T1000 (cell line): ENCODE data around the gene NAT8L.

Source experiments
- DNase-seq: peaks from one replicate; lab custom pipeline; 2025; ENCODE audit warnings: mixed read lengths; lab: John Stamatoyannopoulos, UW

The NAT8L gene

DNA sequence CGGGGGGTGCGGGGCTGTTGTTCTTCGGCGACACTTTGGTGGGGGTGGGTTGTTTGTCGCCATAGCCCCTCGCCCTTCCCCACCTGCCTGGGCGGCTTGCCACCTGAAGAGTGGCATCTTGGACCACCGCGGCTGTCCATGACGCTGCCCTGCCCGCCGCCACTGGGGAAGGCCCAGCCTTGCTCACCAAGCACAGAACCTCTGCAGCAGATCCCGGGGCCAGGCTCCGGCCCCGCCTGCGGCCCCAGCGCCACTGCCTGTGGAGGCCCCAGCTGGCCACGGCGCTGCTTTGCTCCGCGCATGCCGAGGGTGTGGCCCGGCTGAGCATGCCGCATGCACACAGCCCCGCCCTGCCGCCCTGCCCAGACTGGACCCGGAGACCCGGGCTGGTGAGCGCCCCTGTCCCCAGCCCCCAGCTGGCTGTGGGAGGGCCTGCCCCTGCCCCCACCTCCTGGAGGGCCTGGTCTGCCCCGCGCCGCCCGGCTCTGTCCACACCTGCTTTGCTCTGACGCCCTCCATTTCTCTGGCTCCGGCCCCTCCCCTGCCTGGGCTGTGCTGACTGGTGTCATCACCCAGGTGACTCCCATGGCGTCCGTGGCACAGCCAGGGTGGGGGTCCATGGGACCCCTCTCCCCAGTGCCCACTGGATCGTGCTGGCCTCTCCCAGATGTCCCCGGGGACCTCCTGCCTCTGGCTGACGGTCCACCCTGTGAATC is 5.3 kb downstream of the NAT8L start:
- no peak for DNase-seq

- no peak for DNase-seq
These were observed 6.2 kb downstream of the NAT8L start for GRCh38 chr4:2065106-2065930.

DNA sequence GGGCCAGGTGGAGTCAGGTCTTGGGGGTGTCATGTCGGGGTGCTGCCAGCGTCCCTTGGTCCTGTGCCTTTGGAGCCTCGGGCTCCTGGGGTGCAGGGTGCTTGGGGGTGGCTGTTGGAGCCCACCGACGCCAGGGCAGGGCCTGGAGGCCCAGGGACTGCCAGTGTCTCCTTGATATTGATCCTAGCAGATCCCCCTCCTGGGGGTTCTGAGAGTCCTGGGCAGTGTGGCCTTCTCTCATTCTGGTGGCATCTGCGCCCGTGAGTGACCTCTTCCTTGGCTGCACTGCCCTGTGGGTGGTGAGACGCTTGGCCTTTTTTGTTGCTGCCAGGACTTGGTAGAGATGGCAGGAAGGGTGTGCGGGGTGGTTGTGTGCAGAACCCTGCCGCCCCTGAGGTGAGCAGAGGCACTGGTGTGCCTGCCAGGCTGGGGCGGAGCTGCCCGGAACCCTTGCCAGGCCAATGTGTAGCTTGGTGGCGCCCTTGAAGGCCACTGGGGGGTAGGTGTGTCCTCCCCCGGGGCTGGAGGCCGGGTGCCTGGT is 7.0 kb downstream of the NAT8L start:
- no peak for DNase-seq

DNA sequence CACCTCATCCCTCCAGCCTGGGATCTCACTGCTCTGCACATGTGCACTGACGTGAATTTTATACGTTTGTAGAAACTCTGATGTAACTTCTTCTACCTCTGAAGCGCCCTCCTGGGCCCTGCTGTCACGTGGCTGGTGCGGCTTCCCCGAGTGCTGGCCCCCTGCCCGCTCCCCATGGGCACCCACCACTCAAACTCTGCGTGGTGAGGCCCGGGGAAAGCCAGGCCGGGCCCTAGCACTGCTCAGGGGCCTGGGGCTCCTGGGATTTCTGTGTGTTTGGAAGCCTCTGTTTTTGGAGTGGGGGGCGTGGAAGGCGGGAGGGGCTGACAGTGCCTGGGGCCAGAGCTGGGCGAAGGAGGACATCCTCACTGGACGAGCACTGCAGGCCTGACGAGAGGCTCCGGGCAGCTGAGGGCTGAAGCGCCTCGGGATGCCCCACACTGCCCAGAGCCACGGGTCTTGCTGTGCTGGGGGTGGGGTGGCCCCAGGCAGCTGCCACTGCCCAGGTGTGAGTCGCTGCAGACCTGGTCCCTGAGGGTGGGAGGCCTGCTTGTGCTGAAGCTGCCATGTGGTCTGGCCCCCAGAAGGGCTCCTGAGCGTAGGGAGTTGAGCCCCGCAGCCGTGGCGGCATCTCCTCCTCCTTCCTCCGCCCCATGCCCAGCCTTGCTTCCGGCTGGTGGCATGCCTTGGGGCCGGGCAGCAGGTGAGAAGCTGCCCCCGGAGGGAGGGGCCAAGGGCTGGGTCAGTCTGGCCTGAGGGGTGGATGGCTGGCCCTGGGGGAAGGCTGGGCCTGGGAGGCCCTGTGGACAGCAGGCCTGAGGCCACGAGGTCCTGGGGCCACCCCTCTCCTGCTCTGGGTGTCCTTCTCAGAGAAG is 7.7 kb downstream of the NAT8L start:
- DNase-seq, result no peak

GRCh38 chr4:2067446-2068197 is 8.5 kb downstream of the NAT8L start:
- DNase-seq, result no peak

GRCh38 chr4:2068198-2068470 is 9.0 kb downstream of the NAT8L start:
- DNase-seq, result no peak

DNA sequence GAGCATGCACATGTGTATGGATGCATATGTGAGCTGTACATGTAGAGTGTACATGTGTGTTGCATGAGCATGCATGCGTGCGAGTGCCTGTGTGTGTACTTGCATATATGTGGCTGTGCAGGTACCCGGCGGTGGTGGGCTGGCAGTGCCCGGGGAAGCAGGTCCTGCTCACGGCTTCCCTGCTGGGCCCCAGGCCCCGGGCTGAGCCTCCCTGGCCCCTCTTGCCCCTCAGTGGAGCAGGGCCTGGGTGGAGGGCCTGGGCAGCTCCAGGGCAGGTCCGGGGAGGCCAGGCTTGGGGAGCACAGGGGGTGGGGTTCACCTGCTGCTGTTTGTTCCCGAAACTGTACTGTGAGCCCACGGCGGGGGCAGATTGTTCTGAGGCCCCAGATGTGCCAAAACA is 9.4 kb downstream of the NAT8L start:
- no peak for DNase-seq

- no peak for DNase-seq
These were observed 10.2 kb downstream of the NAT8L start for GRCh38 chr4:2069161-2069971.

DNA sequence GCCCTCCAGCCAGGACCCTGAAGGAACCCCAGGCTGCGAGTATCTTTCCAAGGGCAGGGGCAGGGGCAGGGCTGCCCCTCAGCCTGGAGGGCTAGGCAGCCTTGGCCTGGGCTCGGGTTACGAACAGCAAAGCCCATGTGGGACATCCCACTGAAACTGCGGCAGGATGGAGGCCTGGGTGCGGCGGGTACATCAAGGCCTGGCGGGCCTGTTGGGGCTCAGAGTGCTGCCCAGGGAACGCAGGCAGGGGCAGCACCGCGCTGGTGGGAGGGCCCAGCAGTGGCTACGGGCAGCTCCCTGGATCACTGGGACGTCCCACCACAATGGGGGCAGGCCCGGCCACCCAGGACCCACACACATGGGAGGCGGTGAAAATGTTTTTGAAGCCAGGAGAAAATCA is 10.9 kb downstream of the NAT8L start:
- DNase-seq, result no peak

DNA sequence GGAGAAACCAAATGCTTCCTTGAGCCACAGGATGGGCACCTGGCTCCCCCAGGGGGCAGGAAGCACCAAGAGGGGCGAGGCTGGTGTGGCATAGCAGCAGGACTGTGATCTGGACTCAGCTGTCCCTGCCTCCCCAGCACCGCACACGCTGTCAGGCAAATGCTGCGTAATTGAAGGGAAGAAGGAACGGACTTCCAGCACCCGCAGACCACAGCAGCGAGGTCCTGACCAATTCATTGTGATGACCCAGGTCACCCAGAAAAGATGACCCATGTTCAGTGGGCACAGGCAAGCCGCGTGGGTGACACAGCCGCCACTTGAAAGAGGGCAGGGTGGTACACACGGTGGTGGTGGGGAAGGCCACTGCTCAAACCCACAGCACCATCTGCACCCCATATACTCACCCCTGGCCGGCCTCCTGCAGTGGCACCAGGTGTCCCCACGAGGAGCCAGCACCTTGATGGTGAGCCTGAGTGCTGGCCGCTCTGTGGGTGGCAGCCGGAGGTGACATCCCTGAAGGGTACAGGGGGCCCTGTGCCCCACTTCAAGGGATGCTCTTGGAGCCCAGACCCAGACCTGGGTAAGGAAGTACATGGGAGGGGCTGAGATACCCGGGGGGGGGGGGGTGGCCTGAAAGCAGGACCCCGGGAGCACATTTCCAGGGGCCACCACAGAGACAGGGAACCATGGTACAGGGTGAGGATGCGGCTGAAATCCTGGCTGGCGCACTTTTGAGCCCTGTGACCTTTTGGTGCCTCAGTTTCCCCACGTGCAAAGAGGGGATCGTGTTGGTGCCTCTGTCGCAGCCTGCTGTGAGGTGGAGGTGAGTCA is 11.5 kb downstream of the NAT8L start:
- no peak for DNase-seq

DNA sequence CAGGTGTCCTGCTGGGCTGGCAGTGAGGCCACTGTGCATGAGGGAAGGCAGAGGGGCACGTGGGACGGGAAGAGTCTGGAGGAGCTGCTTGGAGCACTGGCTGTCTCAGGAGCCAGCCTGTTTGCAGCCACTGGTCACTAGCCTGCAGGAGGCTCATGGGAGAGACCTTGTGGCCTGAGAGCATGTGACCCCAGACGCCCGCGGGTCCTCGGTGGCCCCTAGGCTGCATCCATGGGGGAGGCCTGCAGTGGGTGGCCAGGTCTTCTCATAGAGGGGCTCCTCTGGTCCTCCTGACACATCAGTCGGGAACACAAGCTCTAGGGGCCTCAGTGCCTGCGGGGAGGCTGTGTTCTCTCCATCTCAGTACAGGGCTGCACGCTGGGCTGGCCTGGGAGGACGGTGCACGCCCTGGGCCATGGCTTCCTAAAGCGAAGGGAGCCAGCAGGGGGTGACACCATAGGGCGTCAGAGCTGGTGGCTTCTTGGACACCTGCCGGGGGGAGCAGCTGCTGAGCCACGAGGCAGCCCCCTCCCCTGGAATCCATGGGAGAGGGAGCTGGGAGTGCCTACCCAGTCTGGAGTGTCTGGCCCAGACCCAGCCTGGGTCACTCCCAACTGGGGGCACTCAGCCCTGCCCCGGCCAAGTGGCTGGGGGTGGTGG is 12.3 kb downstream of the NAT8L start:
- no peak for DNase-seq

GRCh38 chr4:2071912-2072867 is 13.1 kb downstream of the NAT8L start:
- no peak for DNase-seq

- DNase-seq, result no peak
These were observed 14.1 kb downstream of the NAT8L start for GRCh38 chr4:2072971-2073807.

GRCh38 chr4:2073808-2074481 is 14.8 kb downstream of the NAT8L start:
- no peak for DNase-seq

DNA sequence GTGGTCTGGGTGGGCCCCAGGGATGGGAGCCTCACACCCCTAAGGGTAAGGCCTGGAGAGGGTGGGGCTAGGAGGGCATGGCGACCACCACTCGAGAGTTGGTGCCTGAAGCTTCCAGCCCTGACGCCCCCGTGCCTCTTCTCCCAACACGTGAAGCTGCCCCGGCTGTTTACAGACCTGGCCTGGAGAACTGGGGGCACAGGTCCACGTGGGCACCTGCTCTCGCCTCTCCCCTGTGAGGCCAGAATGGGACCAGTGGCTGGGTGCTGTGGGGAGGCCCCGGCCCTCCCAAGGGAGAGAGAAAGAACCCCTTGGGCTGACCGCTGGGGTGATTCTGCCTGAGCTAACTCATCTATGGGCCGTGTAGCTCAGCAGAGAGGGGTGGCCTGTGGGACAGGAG is 15.5 kb downstream of the NAT8L start:
- DNase-seq, result no peak

- no peak for DNase-seq
These were observed 16.3 kb downstream of the NAT8L start for GRCh38 chr4:2075171-2075986.
